22Rv1 (cell line): Measurements from ENCODE around the gene SRL.

ENCODE experiments used
- ZFX ChIP-seq: fragments of 450-650 bp; IDR thresholded peaks from 2 replicates; pipeline ENCODE4 v1.6.1; 2017; ENCODE audit warnings: antibody characterized with exemption, borderline replicate concordance
- TF ChIP-seq, protein P1 (sequence below): fragments of 450-650 bp; IDR thresholded peaks from 2 replicates; pipeline ENCODE4 v1.5.1; 2017; ENCODE audit warnings: mild to moderate bottlenecking

- TF ChIP-seq, protein P1, sequence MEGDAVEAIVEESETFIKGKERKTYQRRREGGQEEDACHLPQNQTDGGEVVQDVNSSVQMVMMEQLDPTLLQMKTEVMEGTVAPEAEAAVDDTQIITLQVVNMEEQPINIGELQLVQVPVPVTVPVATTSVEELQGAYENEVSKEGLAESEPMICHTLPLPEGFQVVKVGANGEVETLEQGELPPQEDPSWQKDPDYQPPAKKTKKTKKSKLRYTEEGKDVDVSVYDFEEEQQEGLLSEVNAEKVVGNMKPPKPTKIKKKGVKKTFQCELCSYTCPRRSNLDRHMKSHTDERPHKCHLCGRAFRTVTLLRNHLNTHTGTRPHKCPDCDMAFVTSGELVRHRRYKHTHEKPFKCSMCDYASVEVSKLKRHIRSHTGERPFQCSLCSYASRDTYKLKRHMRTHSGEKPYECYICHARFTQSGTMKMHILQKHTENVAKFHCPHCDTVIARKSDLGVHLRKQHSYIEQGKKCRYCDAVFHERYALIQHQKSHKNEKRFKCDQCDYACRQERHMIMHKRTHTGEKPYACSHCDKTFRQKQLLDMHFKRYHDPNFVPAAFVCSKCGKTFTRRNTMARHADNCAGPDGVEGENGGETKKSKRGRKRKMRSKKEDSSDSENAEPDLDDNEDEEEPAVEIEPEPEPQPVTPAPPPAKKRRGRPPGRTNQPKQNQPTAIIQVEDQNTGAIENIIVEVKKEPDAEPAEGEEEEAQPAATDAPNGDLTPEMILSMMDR = no peak
- TF ChIP-seq ZFX = no peak
Observed at GRCh38 chr16:4207229-4207628, 34.7 kb downstream of the SRL start.
